T-helper 1 cell treated with Interleukin-12 subunit alpha and Interleukin-12 subunit beta and Interleukin-4 antibody, amounts not matched to agents 30 ng/mL and 1 ng/mL, for 36 hours (primary cell): ENCODE data around the gene TRIM40. TPM values are rescaled to one million over a fixed set of nuclear protein-coding genes. Genes with fewer than 3 reads are reported as not detected.
"Not testable (repeated sequence)": the region's sequence is repeated elsewhere in the genome, so short reads cannot be mapped to it uniquely, and the experiment has no call there.

Source experiments
- intact Hi-C: fragments of 100-400 bp; cut with micrococcal nuclease; formaldehyde crosslinking; loops from one replicate; pipeline ENCODE4 v1.15.1; 2024
- total RNA-seq: library from RNA; stranded (reverse); gene quantifications from 2 replicates; pipeline ENCODE4 v1.2.3, GENCODE V29; 2022

The TRIM40 gene
- total RNA-seq, 1 donor from 2014 or later: not detected

GRCh38 chr6:30113003-30113759, 22.8 kb upstream of the TRIM40 start, which contains the start of gene TRIM31:
Gene TRIM31, minus strand, starts transcription at chr6:30113090. Its CDS starts 285 bp downstream, at chr6:30112805.
- intact Hi-C loops: no loop called here

- intact Hi-C loops: no loop called here
These were observed 22.1 kb upstream of the TRIM40 start for GRCh38 chr6:30113841-30114240.

GRCh38 chr6:30116724-30117123, 19.2 kb upstream of the TRIM40 start:
- intact Hi-C loops: no loop called here

- intact Hi-C loops: not testable (repeated sequence)
These were observed 17.2 kb upstream of the TRIM40 start for GRCh38 chr6:30118691-30119090.

DNA sequence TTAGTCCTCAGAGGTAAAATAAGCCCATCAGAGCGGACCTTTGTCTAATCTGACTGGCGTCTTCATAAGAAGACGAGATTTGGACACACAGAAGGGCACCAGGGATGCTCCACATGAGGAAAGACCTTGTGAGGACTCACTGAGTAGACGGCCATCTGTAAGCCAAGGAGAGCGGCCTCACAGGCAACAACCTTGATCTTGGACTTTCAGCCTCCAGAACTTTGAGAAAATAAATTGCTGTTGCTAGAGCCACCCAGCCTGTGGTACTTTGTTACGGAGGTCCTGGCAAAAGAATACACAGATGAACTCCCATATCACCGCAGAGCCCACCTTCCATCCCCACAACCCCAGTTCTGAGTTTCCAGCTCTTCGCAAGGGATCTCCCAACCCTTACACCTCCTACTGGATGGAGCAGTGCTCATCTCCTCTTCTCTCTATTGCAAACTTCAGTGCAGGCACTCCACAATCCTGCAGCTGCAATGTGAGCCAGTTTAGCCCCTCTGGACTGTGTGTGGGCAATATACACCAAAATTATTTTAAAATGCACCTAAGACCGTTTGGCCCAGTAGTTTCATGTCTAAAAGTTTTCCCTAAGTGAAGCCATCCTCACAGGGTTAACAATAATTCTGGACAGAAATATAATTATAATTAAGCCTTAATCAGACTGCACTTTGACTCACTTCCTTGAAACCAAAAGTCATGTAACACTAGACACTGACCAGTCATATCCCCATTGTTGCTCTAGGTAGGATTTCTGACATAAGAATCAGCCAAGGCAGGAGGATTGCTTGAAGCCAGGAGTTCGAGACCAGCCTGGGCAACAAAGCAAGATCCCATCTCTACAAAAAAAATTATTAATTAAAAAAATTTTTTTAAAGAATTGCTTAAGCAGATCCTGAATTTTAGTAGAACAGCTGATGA, 14.2 kb upstream of the TRIM40 start:
- intact Hi-C loops: no loop called here

GRCh38 chr6:30122515-30122914, 13.4 kb upstream of the TRIM40 start:
- intact Hi-C loops: no loop called here

DNA sequence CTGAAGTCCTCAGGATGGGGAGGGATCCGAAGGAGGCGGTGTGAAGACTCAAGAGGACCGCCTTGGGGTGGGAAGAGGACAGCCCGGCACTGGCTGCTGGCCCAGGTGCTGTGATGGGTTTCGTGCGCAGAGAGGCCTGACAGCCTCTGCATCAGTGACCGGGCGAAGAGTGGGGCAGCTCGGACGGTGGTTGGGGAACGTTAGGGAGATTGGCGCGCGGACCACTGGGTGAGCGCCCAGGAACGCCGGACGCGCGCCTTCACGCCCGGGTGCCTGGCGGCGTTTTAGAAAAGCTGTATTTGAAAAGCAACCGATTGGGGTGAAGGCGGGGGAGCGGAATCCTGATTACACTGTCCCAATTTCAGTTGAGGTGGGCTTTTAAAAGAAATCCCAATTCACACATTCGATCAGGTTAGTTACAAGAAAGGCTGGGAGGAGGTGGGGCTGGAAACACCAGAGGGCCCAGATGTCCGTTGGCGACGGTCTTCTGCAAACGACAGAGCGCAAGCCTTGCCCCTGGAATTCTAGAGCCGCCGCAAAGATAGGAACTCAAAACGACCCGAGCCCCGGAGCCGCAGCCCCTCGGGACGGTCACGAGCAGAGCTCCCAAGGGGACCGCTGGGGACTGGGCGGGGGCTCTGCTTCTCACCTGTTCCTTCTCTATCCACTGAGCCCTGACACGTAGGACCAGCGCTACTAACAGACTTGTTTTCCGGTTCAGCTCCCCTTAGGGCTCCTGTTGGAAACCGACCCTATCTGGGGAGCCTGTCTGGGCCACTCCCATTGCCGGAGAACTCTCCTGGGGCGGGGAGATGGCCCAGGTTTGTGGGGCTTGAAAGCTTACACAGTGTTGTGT, 8.5 kb upstream of the TRIM40 start:
- intact Hi-C loops: no loop called here

DNA sequence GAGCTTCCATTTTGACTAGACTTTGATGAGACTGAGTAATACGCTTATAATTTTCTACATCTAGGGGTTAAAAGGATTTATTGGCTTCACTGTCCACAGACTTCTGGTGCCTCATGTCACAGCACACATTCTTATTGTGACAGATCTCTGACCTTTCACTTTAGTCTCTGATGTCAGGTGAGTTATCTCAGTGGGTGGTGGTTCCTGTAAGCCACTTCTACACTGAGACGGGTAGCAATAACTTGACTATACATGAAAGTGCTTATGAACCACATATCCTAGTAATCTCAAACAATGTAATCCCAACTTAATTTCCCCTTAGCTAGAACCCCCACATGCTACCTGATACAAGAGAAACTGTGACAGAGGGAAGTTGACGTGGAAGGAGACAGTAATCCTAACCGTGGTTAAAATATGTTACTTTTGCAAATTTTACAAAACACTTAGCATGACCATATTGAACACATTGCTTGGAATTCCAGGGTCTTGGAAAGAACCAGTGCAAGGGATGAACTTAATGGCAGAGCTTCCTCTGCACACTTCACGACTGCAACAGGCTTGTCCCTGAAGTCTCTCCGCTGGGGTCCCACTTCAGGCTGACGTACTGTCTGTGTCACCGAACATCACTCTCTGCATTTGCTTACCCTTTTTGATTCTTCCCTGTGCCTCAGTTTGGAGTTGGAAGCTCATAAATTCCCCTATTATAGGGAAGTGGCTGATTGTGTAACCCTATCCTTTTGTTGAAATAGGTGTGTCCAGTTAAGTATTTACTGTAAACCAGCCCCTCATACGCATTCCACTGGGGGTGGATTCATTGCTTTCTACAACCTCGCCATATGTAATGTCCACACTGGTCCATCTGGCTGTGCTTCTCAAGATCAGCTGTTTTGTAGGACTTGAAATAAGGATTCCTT, 6.4 kb upstream of the TRIM40 start:
- intact Hi-C loops: loop anchor here (2.0 kb wide), 1 partner anchor 63 kb away; the partner anchor contains the start of gene PPP1R11

DNA sequence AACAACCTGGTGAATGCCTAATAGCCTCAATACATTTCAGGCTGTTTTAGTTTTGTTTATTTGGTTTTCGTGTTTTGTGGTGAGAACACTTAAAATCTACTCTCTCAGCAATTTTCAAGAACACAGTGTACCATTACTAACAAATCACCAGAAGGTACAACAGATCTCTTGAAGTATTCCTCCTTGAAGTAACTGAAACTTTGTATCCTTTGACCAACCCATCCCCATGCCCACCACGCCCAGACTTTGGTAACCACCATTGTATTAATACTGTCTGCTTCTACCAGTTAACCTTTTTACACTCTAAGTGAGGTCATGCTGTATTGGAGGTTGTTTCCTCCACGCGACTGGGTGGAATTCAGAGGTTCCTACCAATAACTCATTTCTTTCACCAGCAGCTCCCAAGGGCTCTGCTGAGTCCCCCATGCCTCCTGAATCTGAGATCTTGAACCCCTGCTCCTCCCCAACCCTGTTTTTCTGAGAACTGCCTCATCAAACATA, 5.7 kb upstream of the TRIM40 start:
- intact Hi-C loops: loop anchor here (2.0 kb wide), 1 partner anchor 63 kb away; the partner anchor contains the start of gene PPP1R11

DNA sequence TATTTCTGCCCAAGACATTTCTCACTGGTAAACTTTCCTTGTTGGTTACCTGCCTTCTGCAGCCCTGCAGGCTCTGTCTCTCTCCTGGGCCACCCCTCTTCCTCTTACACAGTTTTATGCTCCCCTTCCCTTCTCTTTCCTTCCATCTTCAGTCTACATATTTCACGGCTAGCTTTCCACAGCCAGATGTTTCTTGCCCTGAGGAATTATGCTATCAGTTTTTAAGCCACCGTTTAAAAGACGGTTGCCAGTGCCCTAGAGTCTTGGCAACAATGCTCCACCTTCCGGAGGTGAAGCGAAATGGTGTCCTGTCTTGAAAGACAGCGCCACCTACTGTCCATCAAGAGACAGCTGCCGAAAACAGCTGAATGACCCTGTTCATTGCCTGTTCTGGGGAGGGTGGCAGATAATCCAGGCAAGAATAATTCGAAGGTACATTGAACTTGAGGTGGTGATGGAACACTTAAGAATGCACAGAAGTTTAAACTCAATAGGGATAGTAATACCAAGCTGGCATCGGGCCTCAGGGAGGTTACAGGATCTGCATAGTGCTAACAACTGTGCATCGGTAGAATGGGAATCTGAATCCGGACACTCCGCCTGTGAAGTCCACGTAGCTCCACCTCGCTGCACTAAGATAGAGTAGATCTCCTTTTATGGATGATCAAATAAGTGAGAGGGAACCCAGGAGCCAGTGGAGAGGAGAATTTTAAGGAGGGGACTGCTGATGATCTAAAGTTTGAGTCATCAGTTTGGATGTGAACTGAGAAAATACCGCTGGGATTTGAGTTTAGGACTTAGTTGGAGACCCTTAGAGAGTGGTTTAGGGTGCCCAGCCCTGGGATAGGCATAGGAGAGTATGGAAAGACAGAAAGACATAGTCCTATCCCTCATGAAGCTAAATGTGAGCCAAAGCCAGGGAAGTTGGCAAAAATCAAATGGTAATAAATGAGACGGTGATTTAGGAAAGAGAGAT, 4.8 kb upstream of the TRIM40 start:
- intact Hi-C loops: loop anchor here (1.0 to 2.0 kb wide), 4 partner anchors 28 to 283 kb away; partner anchors contain the start of gene PPP1R11

DNA sequence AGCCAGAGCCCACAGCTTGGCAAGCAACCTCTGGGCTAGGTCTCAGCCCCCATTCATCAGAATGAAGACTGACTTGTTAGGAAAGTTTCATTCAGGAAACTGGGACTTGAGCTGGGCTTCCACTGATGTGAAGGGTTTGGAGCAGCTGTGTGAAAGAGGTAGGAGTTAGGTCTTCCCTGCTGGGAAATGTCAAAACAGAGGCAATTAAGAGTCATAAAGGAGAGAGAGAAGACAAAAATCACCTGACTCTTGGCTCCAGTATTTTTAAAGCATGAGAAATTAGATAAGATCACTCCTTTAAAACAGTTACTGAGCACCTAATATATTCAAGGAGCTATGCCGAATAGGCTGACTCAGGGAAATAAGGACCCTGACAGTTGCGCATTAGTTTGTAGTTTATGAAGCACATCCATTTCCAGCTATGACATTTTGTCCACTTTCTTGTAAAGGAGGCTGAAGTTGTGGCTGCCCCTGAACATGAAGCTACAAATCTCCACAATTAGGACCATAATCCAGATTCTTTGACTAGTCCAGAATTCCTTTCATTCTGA, 3.9 kb upstream of the TRIM40 start:
- intact Hi-C loops: loop anchor here (1.0 to 2.0 kb wide), 4 partner anchors 29 to 284 kb away; partner anchors contain the start of gene PPP1R11

DNA sequence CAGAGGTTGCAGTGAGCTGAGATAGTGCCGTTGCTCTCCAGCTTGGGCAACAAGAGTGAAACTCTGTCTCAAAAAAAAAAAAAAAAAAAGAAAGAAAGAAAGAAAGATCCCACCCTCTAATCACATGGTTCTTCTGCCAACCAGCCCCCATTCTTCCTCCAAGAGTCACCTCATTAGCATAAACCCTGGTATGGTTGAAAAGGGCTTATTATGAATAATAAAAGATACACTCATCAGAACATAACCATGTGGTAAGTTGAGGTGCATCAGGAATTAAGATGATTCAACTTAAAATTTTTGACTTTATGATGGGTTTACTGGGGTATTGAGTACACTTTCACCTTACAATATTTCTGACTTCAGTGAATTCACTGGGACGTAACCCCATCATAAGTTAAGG, 793 bp upstream of the TRIM40 start:
- intact Hi-C loops: no loop called here

- intact Hi-C loops: no loop called here
These were observed 788 bp downstream of the TRIM40 start for GRCh38 chr6:30136570-30137286.

GRCh38 chr6:30140240-30140639, 4.3 kb downstream of the TRIM40 start:
- intact Hi-C loops: not testable (repeated sequence)

DNA sequence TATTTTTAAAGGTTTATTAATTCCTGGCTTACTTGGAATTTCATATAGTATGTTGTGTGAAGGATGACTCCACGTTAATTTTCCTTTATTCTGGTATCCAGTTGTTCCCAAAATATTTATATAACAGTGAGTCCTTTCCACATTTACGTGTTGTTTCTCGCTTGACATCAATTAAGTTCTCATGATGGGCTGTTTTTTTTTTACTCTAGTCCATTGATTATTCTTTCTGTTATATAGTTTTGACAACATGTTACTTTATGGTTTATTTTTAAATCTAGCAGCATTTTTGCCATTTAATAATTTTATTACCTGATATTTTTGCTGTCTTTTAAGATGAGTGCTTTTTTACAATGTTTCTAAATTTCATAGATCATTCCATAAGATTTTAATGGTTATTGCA, 6.7 kb downstream of the TRIM40 start:
- intact Hi-C loops: no loop called here

GRCh38 chr6:30143780-30144179, 7.8 kb downstream of the TRIM40 start:
- intact Hi-C loops: no loop called here

- intact Hi-C loops: no loop called here
These were observed 8.9 kb downstream of the TRIM40 start for GRCh38 chr6:30144811-30145210.

DNA sequence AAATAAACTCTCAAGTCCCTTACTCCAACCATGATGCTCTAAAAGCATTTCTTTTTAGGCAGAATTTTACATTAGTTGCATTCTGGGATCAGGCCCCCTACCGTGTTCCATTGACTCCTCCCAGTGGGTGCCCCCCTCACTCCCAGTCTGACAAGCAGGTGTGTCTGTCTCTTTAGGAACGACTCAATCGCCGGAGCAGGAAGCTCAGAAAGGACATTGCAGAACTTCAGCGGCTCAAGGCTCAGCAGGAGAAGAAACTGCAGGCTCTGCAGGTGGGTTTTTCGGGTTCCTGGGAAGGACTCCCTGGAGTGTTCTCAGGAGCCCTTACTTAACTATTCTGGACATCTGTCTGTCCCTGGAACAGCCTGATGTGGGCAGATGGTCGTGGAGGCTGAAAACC, 9.9 kb downstream of the TRIM40 start:
- intact Hi-C loops: no loop called here
